SHP77 (cell line): ENCODE data around the gene ATP2B2.
"Not testable (repeated sequence)": the region's sequence is repeated elsewhere in the genome, so short reads cannot be mapped to it uniquely, and the experiment has no call there.

Experiments used
- DNase-seq, 2 experiments: peaks; one replicate each; lab custom pipeline; 2025; lab: John Stamatoyannopoulos, UW

The ATP2B2 gene

GRCh38 chr3:10505050-10505790 lies at the start of gene ATP2B2:
ATP2B2 (minus strand) TSS chr3:10505586; CDS start chr3:10449543, 56,043 bp downstream.
- peak; percentile 9 to 27 for DNase-seq

- no peak for DNase-seq
These were observed 49.4 kb upstream of the ATP2B2 start for GRCh38 chr3:10554746-10555145.

- DNase-seq: no peak
These were observed 48.8 kb upstream of the ATP2B2 start for GRCh38 chr3:10554236-10554611.

- DNase-seq: no peak
These were observed 48.3 kb upstream of the ATP2B2 start for GRCh38 chr3:10553591-10554235.

- DNase-seq: no peak
These were observed 47.2 kb upstream of the ATP2B2 start for GRCh38 chr3:10552631-10552943.

- no peak for DNase-seq
These were observed 46.6 kb upstream of the ATP2B2 start for GRCh38 chr3:10551821-10552630.

GRCh38 chr3:10551139-10551538 lies 45.8 kb upstream of the ATP2B2 start:
- DNase-seq: no peak

- DNase-seq: no peak
These were observed 45.3 kb upstream of the ATP2B2 start for GRCh38 chr3:10550705-10551104.

GRCh38 chr3:10549617-10550230 lies 44.3 kb upstream of the ATP2B2 start:
- DNase-seq: no peak

GRCh38 chr3:10548992-10549391 lies 43.6 kb upstream of the ATP2B2 start:
- DNase-seq: no peak

GRCh38 chr3:10547841-10548783 lies 42.7 kb upstream of the ATP2B2 start:
- DNase-seq: no peak

GRCh38 chr3:10547413-10547812 lies 42.0 kb upstream of the ATP2B2 start:
- DNase-seq: no peak

GRCh38 chr3:10546820-10547263 lies 41.5 kb upstream of the ATP2B2 start:
- DNase-seq: no peak

GRCh38 chr3:10546181-10546624 lies 40.8 kb upstream of the ATP2B2 start:
- no peak for DNase-seq

- no peak for DNase-seq
These were observed 37.1 kb upstream of the ATP2B2 start for GRCh38 chr3:10542518-10542917.

GRCh38 chr3:10540347-10540746 lies 35.0 kb upstream of the ATP2B2 start:
- DNase-seq: not testable (repeated sequence)

GRCh38 chr3:10534066-10534465 lies 28.7 kb upstream of the ATP2B2 start:
- DNase-seq: no peak

- no peak for DNase-seq
These were observed 28.3 kb upstream of the ATP2B2 start for GRCh38 chr3:10533737-10534023.

GRCh38 chr3:10532939-10533736 lies 27.8 kb upstream of the ATP2B2 start:
- DNase-seq: no peak

- DNase-seq: no peak
These were observed 25.6 kb upstream of the ATP2B2 start for GRCh38 chr3:10531031-10531430.

- no peak for DNase-seq
These were observed 24.9 kb upstream of the ATP2B2 start for GRCh38 chr3:10530241-10530640.
